CD1c-positive myeloid dendritic cell (primary cell): ENCODE results near the gene AHCYL1.

Experiments used
- DNase-seq: peaks from one replicate; pipeline ENCODE4 v3.0.0-alpha.2; 2016; ENCODE audit errors: extremely low spot score

Gene AHCYL1

GRCh38 chr1:109976762-109977161 is 7.8 kb upstream of the AHCYL1 start:
- no peak for DNase-seq

GRCh38 chr1:109977225-109977624 is 7.3 kb upstream of the AHCYL1 start:
- no peak for DNase-seq

- DNase-seq: no peak
Observed at GRCh38 chr1:109977657-109978378, 6.7 kb upstream of the AHCYL1 start.

- DNase-seq: no peak
Observed at GRCh38 chr1:109978761-109979488, 5.6 kb upstream of the AHCYL1 start.

- DNase-seq: peak; percentile 69
Observed at GRCh38 chr1:109979489-109980091, 5.0 kb upstream of the AHCYL1 start.

- DNase-seq: no peak
Observed at GRCh38 chr1:109980324-109981003, 4.1 kb upstream of the AHCYL1 start.

- DNase-seq: no peak
Observed at GRCh38 chr1:109981004-109981335, 3.6 kb upstream of the AHCYL1 start.

GRCh38 chr1:109983380-109984189 is 980 bp upstream of the AHCYL1 start:
- peak; percentile 21 for DNase-seq

GRCh38 chr1:109984190-109984455 is 442 bp upstream of the AHCYL1 start:
- DNase-seq: peak; percentile 60

- DNase-seq: no peak
Observed at GRCh38 chr1:109985247-109986053, 885 bp downstream of the AHCYL1 start.

- no peak for DNase-seq
Observed at GRCh38 chr1:109986054-109986444, 1.5 kb downstream of the AHCYL1 start.

- DNase-seq: no peak
Observed at GRCh38 chr1:109988349-109988914, 3.9 kb downstream of the AHCYL1 start.

GRCh38 chr1:109989506-109990301 is 5.1 kb downstream of the AHCYL1 start:
- peak; percentile 80 for DNase-seq

- no peak for DNase-seq
Observed at GRCh38 chr1:109990302-109990653, 5.7 kb downstream of the AHCYL1 start.

- no peak for DNase-seq
Observed at GRCh38 chr1:109991400-109991925, 6.9 kb downstream of the AHCYL1 start.

- no peak for DNase-seq
Observed at GRCh38 chr1:109993885-109994284, 9.3 kb downstream of the AHCYL1 start.

GRCh38 chr1:109994654-109995053 is 10.1 kb downstream of the AHCYL1 start:
- no peak for DNase-seq

GRCh38 chr1:109995536-109995935 is 11.0 kb downstream of the AHCYL1 start:
- no peak for DNase-seq

- DNase-seq: no peak
Observed at GRCh38 chr1:109996476-109996875, 11.9 kb downstream of the AHCYL1 start.
